ENCODE results near the gene GRPEL1. TPM values are rescaled to one million over a fixed set of nuclear protein-coding genes. Genes with fewer than 3 reads are reported as not detected.

GRPEL1 gene
- polyA plus RNA-seq, 1 donor from 2014 or later = 28.5 TPM

GRCh38 chr4:7111441-7111840 lies 43.6 kb upstream of the GRPEL1 start:
- Histone ChIP-seq H3K27me3 (ENCODE audit: insufficient read depth, low read depth, low read length) (no peaks in the 10 kb centered on the region), H3K9me2 (ENCODE audit: insufficient read depth, low read length) (no peaks in the 10 kb centered on the region), H3K79me2 (replicated peaks; ENCODE audit: insufficient read depth, low read length) (no peaks in the 10 kb centered on the region), H3F3A (ENCODE audit: insufficient read depth, low read length, poor library complexity, severe bottlenecking) (no peaks in the 10 kb centered on the region), H4K20me1 (ENCODE audit: insufficient read depth) (no peaks in the 10 kb centered on the region), H3K9me3 (ENCODE audit: low read length) (no peaks in the 10 kb centered on the region), H3K27ac (ENCODE audit: low read length) (no peak overlapping the region), H3K4me3 (ENCODE audit: low read length) (no peak overlapping the region), H2AFZ (ENCODE audit: low read depth, low read length) (no peak overlapping the region), H3K36me3 (ENCODE audit: insufficient read depth, low read length) (no peaks in the 10 kb centered on the region), H3K9ac (ENCODE audit: low read length) (no peak overlapping the region), H3K4me2 (ENCODE audit: low read length) (no peak overlapping the region)
- TF ChIP-seq TAF1 (IDR thresholded peaks at IDR 0.05; ENCODE audit: low read depth) = no peak
- no peak for TF ChIP-seq EZH2 (IDR thresholded peaks at IDR 0.05; ENCODE audit: borderline replicate concordance, insufficient read depth, low read length, poor library complexity, severe bottlenecking)
- no peak for TF ChIP-seq CTCF (IDR thresholded peaks at IDR 0.05; ENCODE audit: poor library complexity, severe bottlenecking)
- TF ChIP-seq POLR2AphosphoS5 (IDR thresholded peaks at IDR 0.05) = no peak
- no peak for TF ChIP-seq EP300 (conservative IDR thresholded peaks at IDR 0.05; ENCODE audit: poor library complexity, severe bottlenecking)
- TF ChIP-seq SMC3 (conservative IDR thresholded peaks at IDR 0.05; ENCODE audit: poor library complexity) = no peak
- TF ChIP-seq RAD21 (conservative IDR thresholded peaks at IDR 0.05) = no peak
- TF ChIP-seq MXI1 (conservative IDR thresholded peaks at IDR 0.05; ENCODE audit: poor library complexity, severe bottlenecking) = no peak
- no peak for TF ChIP-seq REST (IDR thresholded peaks at IDR 0.05; ENCODE audit: borderline replicate concordance)

- Histone ChIP-seq H4K20me1 (ENCODE audit: insufficient read depth) (no peaks in the 10 kb centered on the region), H3K36me3 (ENCODE audit: insufficient read depth, low read length) (no peaks in the 10 kb centered on the region), H2AFZ (ENCODE audit: low read depth, low read length) (no peak overlapping the region), H3F3A (ENCODE audit: insufficient read depth, low read length, poor library complexity, severe bottlenecking) (no peaks in the 10 kb centered on the region), H3K9ac (ENCODE audit: low read length) (no peak overlapping the region), H3K9me2 (ENCODE audit: insufficient read depth, low read length) (no peaks in the 10 kb centered on the region), H3K27me3 (ENCODE audit: insufficient read depth, low read depth, low read length) (no peaks in the 10 kb centered on the region), H3K27ac (ENCODE audit: low read length) (no peak overlapping the region), H3K9me3 (ENCODE audit: low read length) (no peaks in the 10 kb centered on the region), H3K79me2 (replicated peaks; ENCODE audit: insufficient read depth, low read length) (no peaks in the 10 kb centered on the region), H3K4me3 (ENCODE audit: low read length) (no peak overlapping the region), H3K4me2 (ENCODE audit: low read length) (no peak overlapping the region)
- no peak for TF ChIP-seq RAD21 (conservative IDR thresholded peaks at IDR 0.05)
- TF ChIP-seq POLR2AphosphoS5 (IDR thresholded peaks at IDR 0.05) = no peak
- no peak for TF ChIP-seq EP300 (conservative IDR thresholded peaks at IDR 0.05; ENCODE audit: poor library complexity, severe bottlenecking)
- no peak for TF ChIP-seq CTCF (IDR thresholded peaks at IDR 0.05; ENCODE audit: poor library complexity, severe bottlenecking)
- no peak for TF ChIP-seq EZH2 (IDR thresholded peaks at IDR 0.05; ENCODE audit: borderline replicate concordance, insufficient read depth, low read length, poor library complexity, severe bottlenecking)
- TF ChIP-seq SMC3 (conservative IDR thresholded peaks at IDR 0.05; ENCODE audit: poor library complexity) = no peak
- TF ChIP-seq MXI1 (conservative IDR thresholded peaks at IDR 0.05; ENCODE audit: poor library complexity, severe bottlenecking) = no peak
- TF ChIP-seq TAF1 (IDR thresholded peaks at IDR 0.05; ENCODE audit: low read depth) = no peak
- TF ChIP-seq REST (IDR thresholded peaks at IDR 0.05; ENCODE audit: borderline replicate concordance) = no peak
These were observed 42.7 kb upstream of the GRPEL1 start for GRCh38 chr4:7110546-7110945.

Data from neural cell (in vitro differentiated cells).